HL-60 (cell line): ENCODE data around the gene JPH3.

Experiments
- POLR2AphosphoS5 ChIP-seq: IDR thresholded peaks from 2 replicates; pipeline ENCODE4 v1.6.1; 2012; ENCODE audit warnings: low read depth
- TF ChIP-seq, protein P1 (sequence below): IDR thresholded peaks from one replicate; pipeline ENCODE4 v1.5.1; 2011; ENCODE audit warnings: low read length, control low read depth, inconsistent platforms; ENCODE audit not compliant: insufficient read depth

DNA sequence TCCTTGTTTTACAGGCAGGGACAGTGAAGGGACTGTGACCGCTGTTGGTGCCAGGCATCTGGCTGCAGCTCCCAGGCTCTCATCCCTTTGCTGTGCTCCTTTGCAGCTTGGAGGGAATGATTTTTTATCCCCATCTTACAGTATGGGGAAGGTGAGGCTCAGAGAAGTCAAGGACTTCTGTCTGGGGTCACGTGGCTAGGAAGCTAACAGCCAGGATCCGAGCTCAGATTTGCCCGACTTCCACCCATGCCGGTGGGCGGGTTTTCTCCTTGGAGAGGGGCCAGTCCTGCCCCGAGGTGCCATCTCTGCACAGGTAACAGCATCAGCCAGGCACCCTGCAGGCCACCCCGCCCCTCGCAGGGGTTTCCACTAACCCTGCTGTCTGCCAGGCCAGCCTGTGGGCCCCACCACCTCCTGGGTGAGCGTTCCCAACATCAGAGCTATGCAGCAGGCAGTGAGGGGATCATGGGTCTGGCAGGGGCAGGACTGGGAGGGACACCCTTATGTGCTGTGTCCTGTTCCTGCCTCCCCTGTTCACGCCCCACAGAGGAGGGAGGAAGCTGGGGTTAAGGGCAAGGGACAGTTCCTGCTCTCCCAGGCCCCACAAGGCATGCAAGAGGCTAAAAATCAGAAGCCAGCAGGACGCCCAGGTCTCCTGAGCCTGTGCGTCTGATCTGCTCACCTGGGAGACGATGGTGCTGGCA is 25.4 kb downstream of the JPH3 start:
- TF ChIP-seq, protein P1, sequence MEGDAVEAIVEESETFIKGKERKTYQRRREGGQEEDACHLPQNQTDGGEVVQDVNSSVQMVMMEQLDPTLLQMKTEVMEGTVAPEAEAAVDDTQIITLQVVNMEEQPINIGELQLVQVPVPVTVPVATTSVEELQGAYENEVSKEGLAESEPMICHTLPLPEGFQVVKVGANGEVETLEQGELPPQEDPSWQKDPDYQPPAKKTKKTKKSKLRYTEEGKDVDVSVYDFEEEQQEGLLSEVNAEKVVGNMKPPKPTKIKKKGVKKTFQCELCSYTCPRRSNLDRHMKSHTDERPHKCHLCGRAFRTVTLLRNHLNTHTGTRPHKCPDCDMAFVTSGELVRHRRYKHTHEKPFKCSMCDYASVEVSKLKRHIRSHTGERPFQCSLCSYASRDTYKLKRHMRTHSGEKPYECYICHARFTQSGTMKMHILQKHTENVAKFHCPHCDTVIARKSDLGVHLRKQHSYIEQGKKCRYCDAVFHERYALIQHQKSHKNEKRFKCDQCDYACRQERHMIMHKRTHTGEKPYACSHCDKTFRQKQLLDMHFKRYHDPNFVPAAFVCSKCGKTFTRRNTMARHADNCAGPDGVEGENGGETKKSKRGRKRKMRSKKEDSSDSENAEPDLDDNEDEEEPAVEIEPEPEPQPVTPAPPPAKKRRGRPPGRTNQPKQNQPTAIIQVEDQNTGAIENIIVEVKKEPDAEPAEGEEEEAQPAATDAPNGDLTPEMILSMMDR: no peak
- no peak for TF ChIP-seq POLR2AphosphoS5
